Lower leg skin (tissue), 3 donors: ENCODE results near the gene APLNR.

Experiments
- POLR2A ChIP-seq, 2 donors: fragments of 450-650 bp; IDR thresholded peaks; one replicate each; pipeline ENCODE4 v1.6.1; 2016 to 2017; ENCODE audit warnings: antibody characterized with exemption in 2 of 2, mild to moderate bottlenecking in 1 of 2, moderate library complexity in 1 of 2
- TF ChIP-seq, protein P1 (sequence below), 3 donors: fragments of 450-650 bp; IDR thresholded peaks; one replicate each; pipeline ENCODE4 v1.5.1; 2016; ENCODE audit warnings: antibody characterized with exemption in 3 of 3, mild to moderate bottlenecking in 3 of 3, moderate library complexity in 2 of 3

DNA sequence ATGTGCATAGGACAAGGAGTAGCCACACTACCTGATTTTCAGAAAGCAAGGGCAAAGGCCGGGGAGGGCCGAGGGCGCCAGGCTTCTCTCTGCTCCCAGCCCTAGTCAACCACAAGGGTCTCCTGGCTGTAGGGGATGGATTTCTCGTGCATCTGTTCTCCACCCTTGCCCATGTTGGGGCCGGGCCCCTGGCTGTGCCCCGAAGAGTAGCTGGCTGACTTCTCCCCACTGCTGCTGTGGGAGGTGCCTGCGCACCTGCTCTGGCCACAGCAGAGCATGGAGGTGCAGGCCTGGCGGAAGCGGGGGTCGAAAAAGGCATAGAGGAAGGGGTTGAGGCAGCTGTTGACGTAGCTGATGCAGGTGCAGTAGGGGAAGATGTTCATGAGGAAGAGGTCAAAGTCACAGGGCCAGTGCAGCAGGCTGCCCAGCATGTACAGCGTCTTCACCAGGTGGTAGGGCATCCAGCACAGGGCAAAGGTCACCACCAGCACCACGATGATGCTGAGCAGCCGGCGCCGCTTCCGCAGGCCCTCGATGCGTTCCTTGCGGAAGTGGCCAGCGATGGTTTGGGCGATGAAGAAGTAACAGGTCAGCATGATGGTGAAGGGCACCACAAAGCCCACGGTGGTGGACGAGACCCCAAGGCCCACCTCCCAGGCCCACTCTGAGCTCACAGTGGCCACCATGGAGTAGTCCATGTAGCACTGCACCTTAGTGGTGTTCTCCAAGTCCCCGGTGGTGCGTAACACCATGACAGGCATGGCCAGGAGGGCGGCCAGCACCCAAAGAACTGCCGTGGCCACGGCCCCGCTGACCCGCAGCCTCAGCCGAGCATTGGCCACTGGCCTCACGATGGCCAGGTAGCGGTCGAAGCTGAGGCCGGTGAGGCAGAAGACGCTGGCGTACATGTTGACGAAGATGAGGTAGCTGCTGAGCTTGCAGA lies 1.0 kb downstream of the APLNR start:
- TF ChIP-seq, protein P1, sequence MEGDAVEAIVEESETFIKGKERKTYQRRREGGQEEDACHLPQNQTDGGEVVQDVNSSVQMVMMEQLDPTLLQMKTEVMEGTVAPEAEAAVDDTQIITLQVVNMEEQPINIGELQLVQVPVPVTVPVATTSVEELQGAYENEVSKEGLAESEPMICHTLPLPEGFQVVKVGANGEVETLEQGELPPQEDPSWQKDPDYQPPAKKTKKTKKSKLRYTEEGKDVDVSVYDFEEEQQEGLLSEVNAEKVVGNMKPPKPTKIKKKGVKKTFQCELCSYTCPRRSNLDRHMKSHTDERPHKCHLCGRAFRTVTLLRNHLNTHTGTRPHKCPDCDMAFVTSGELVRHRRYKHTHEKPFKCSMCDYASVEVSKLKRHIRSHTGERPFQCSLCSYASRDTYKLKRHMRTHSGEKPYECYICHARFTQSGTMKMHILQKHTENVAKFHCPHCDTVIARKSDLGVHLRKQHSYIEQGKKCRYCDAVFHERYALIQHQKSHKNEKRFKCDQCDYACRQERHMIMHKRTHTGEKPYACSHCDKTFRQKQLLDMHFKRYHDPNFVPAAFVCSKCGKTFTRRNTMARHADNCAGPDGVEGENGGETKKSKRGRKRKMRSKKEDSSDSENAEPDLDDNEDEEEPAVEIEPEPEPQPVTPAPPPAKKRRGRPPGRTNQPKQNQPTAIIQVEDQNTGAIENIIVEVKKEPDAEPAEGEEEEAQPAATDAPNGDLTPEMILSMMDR (IDR thresholded peaks at IDR 0.05): no peak
- no peak for TF ChIP-seq POLR2A (IDR thresholded peaks at IDR 0.05)
